Keratinocyte (primary cell): ENCODE results near the gene PGAP3. TPM values are rescaled to one million over a fixed set of nuclear protein-coding genes. Genes with fewer than 3 reads are reported as not detected.

Experiments used
- DNase-seq: peaks from one replicate; pipeline ENCODE4 v3.0.0-alpha.2; 2011; ENCODE audit warnings: low read depth, missing footprints, low spot score
- FAIRE-seq: peaks from 2 replicates; lab custom pipeline; 2011; peaks lifted over from hg19 to GRCh38; lab: Jason Lieb, UNC
- H2AFZ ChIP-seq: 2 replicates; pipeline ENCODE4 v1.6.0; 2012; ENCODE audit warnings: low read length, control low read depth, inconsistent platforms; ENCODE audit not compliant: control insufficient read depth
- H3K27ac ChIP-seq: 2 replicates; pipeline ENCODE4 v1.5.1; 2011; ENCODE audit warnings: low read length; ENCODE audit not compliant: control insufficient read depth, insufficient read depth
- H3K27me3 ChIP-seq: 3 replicates; pipeline ENCODE4 v1.6.0; 2011; ENCODE audit warnings: low read length; ENCODE audit not compliant: control insufficient read depth, insufficient read depth; ENCODE audit errors: extremely low read depth
- H3K36me3 ChIP-seq, 2 experiments: 2 replicates in 1 of 2; 3 replicates in 1 of 2; pipeline ENCODE4 v1.5.1; 2011; ENCODE audit warnings: low read length in 2 of 2, mild to moderate bottlenecking in 1 of 2; ENCODE audit not compliant: control insufficient read depth in 2 of 2, insufficient read depth in 2 of 2; ENCODE audit errors: extremely low read depth in 1 of 2
- H3K4me1 ChIP-seq: 3 replicates; pipeline ENCODE4 v1.5.1; 2011; ENCODE audit warnings: low read length; ENCODE audit not compliant: control insufficient read depth, insufficient read depth; ENCODE audit errors: extremely low read depth
- H3K4me2 ChIP-seq: 3 replicates; pipeline ENCODE4 v1.6.0; 2011; ENCODE audit warnings: low read depth, low read length; ENCODE audit not compliant: control insufficient read depth, insufficient read depth; ENCODE audit errors: extremely low read depth
- H3K4me3 ChIP-seq, 3 experiments: fragments of 200-600 bp in 1 of 3; sonication (generic) in 1 of 3; 2 replicates in 2 of 3; 3 replicates in 1 of 3; pipeline ENCODE4 v1.5.1; 2011 to 2016; ENCODE audit warnings: low read length in 3 of 3, mild to moderate bottlenecking in 3 of 3, control low read depth in 2 of 3, inconsistent platforms in 1 of 3, low read depth in 1 of 3, mixed read lengths in 1 of 3, mixed run types in 1 of 3, moderate library complexity in 1 of 3; ENCODE audit not compliant: control insufficient read depth in 2 of 3, insufficient read depth in 2 of 3; ENCODE audit errors: extremely low read depth in 1 of 3
- H3K79me2 ChIP-seq: 2 replicates; pipeline ENCODE4 v1.6.0; 2012; ENCODE audit warnings: low read length; ENCODE audit not compliant: control insufficient read depth, insufficient read depth
- H3K9ac ChIP-seq: 3 replicates; pipeline ENCODE4 v1.6.0; 2011; ENCODE audit warnings: low read length; ENCODE audit not compliant: control insufficient read depth, insufficient read depth; ENCODE audit errors: extremely low read depth
- H3K9me1 ChIP-seq: 3 replicates; pipeline ENCODE4 v1.6.0; 2011; ENCODE audit warnings: low read length; ENCODE audit not compliant: control insufficient read depth, insufficient read depth; ENCODE audit errors: extremely low read depth
- H3K9me3 ChIP-seq: 2 replicates; pipeline ENCODE4 v1.5.1; 2012; ENCODE audit warnings: low read depth, low read length; ENCODE audit not compliant: control insufficient read depth
- H4K20me1 ChIP-seq: 3 replicates; pipeline ENCODE4 v1.6.0; 2011; ENCODE audit warnings: low read length; ENCODE audit not compliant: control insufficient read depth, insufficient read depth; ENCODE audit errors: extremely low read depth
- CTCF ChIP-seq, 3 experiments: IDR thresholded peaks in 1 of 3; conservative IDR thresholded peaks in 1 of 3; optimal IDR thresholded peaks in 1 of 3; 2 replicates in 2 of 3; 3 replicates in 1 of 3; pipeline versions ENCODE3 to v1.5.1; 2011; ENCODE audit warnings: low read length in 3 of 3, mild to moderate bottlenecking in 3 of 3, moderate library complexity in 2 of 3, control low read depth in 1 of 3, inconsistent platforms in 1 of 3; ENCODE audit not compliant: insufficient read depth in 2 of 3; ENCODE audit errors: extremely low read depth in 1 of 3
- EZH2 ChIP-seq: IDR thresholded peaks from one replicate; pipeline ENCODE4 v1.6.1; 2012; ENCODE audit warnings: inconsistent platforms, mild to moderate bottlenecking, low read length, moderate library complexity
- dilution Hi-C: fragments of 300-500 bp; cut with MboI; formaldehyde crosslinking; loops from one replicate; pipeline ENCODE4 v1.7.0; 2020; ENCODE audit warnings: low sequenced_read_pairs; ENCODE audit not compliant: extremely low pct_ligation_motif_present
- polyA plus RNA-seq, 5 experiments: library from polyadenylated mRNA; depleted of rRNA in 3 of 5; stranded (reverse) in 3 of 5; stranded (forward) in 1 of 5; unstranded in 1 of 5; fragments of >200 nt; gene quantifications; 1 replicate in 1 of 5; 2 replicates in 3 of 5; 3 replicates in 1 of 5; pipeline versions ENCODE4 v1.2.1 to v1.2.3, GENCODE V29; 2011 to 2012; ENCODE audit warnings: missing spikeins in 2 of 5, low read depth in 1 of 5, low replicate concordance in 1 of 5

PGAP3 gene
- polyA plus RNA-seq, 1 donor (not counting 4 experiments of a cell fraction or from before 2014, with no cell fraction given), result 5.6 TPM

GRCh38 chr17:39641097-39641496 lies 46.8 kb downstream of the PGAP3 start:
- Histone ChIP-seq H3K4me1 (peaks cover 27% of the 10 kb centered on the region), H3K79me2 (peaks cover 51% of the 10 kb centered on the region)

GRCh38 chr17:39640591-39641031 lies 47.2 kb downstream of the PGAP3 start:
- no peaks in the 10 kb centered on the region for H3K9me3 ChIP-seq
- no peak for TF ChIP-seq EZH2
- no peak for TF ChIP-seq CTCF (optimal IDR thresholded peaks at IDR 0.05 in 1 of 3, IDR thresholded peaks at IDR 0.05 in 1 of 3, conservative IDR thresholded peaks at IDR 0.05 in 1 of 3; ENCODE audit: extremely low read depth in 1 of 3, insufficient read depth in 2 of 3, low read length in 3 of 3)
- H2AFZ ChIP-seq, result no peak overlapping the region
- H3K27ac ChIP-seq, result no peak overlapping the region
- peaks cover 3% of the 10 kb centered on the region for H3K9me1 ChIP-seq
- no peak overlapping the region for H3K4me3 ChIP-seq
- no peak overlapping the region for H3K9ac ChIP-seq
- H3K4me1 ChIP-seq, result peaks cover 27% of the 10 kb centered on the region
- H3K27me3 ChIP-seq, result no peaks in the 10 kb centered on the region
- H3K4me2 ChIP-seq, result no peak overlapping the region
- H4K20me1 ChIP-seq, result peaks cover 6% of the 10 kb centered on the region
- no peak for FAIRE-seq
- no peak for DNase-seq
- H3K36me3 ChIP-seq, result no peaks in the 10 kb centered on the region
- dilution Hi-C loops, result no loop called here
- H3K79me2 ChIP-seq, result peaks cover 50% of the 10 kb centered on the region

More at GRCh38 chr17:39641097-39641496, 46.8 kb downstream of the PGAP3 start:
- Histone ChIP-seq H3K27me3 (no peaks in the 10 kb centered on the region), H2AFZ (no peak overlapping the region), H4K20me1 (peaks cover 6% of the 10 kb centered on the region), H3K9me3 (no peaks in the 10 kb centered on the region), H3K4me3 (no peak overlapping the region), H3K27ac (no peak overlapping the region), H3K4me2 (no peak overlapping the region), H3K9ac (no peak overlapping the region), H3K36me3 (no peaks in the 10 kb centered on the region), H3K9me1 (peaks cover 3% of the 10 kb centered on the region)
- TF ChIP-seq EZH2, result no peak
- TF ChIP-seq CTCF (optimal IDR thresholded peaks at IDR 0.05 in 1 of 3, IDR thresholded peaks at IDR 0.05 in 1 of 3, conservative IDR thresholded peaks at IDR 0.05 in 1 of 3; ENCODE audit: extremely low read depth in 1 of 3, insufficient read depth in 2 of 3, low read length in 3 of 3), result no peak
- dilution Hi-C loops, result no loop called here
- FAIRE-seq, result no peak
- no peak for DNase-seq
